Stimulated activated CD8-positive, alpha-beta memory T cell treated with anti-CD3 and anti-CD28 coated beads, Interleukin-7, amount 100 ng/mL, for 24 hours (primary cell): ENCODE data around the gene MSRB1.

Source experiments
- DNase-seq: peaks from one replicate; pipeline ENCODE4 v3.0.0-alpha.2; 2020; ENCODE audit warnings: low read depth

Gene MSRB1

DNA sequence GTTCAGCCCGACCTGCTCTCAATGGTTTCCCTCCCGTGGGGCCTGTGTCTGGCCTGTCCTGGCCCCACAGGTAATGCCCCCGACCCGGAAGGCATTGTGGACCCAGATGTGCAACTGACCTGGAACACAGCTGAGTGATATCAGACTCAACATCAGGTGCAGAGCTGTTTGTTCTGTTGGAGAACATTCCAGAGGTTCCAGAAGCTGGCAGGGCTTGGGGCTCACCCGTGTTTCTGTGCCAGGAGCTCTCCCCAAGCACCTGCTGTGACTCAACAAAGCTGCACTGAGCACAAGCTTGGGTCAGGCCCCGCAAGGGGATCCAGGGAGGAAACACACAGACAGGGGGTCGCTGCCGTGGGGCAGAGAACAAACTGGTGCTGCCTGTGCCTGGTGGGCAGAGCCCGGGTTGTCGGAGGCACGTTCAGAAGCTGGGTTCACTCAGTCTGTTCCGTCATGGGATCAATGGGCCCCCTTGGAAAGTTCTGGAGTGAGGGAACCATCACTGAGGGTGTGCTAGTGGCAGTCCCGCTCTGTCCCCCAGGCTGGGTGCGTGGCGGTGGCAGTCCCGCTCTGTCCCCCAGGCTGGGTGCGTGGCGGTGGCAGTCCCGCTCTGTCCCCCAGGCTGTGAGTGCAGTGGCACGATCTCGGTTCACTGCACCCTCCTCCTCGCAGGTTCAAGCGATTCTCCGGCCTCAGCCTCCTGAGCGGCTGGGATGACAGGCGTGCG, 46.9 kb downstream of the MSRB1 start:
- DNase-seq: no peak

- no peak for DNase-seq
These were observed 47.9 kb downstream of the MSRB1 start for GRCh38 chr16:1895068-1895467.

- DNase-seq: no peak
These were observed 52.3 kb downstream of the MSRB1 start for GRCh38 chr16:1890708-1891050.

DNA sequence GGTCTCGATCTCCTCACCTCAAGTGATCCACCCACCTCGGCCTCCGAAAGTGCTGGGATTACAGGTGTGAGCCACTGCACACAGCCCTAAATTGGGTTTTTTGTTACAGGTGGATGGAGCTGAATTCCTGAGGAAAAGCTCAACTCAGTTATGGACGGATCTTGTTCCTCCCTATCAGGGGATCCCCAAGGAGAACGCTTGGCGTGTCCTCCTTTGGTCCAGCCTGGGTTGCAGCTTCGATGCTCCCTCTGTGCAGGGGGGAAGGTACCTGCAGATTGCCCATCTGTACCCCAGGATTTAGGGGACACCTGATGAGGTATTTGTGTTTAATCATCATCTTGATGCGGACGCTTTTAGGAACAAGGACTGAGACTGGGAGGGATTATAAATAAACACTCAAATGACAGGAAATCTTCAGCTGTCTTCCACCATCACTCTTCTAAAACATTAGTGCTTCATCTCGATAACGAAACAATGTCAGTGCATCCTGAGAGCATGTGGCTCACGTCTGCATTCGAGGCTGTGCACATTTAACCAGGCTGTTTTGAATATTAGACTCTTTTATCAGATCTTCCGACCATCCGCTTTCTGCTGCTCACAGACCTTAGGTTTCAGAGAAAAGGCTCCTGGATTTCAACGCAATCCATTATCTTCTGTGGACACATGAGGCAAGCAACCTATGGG, 52.8 kb downstream of the MSRB1 start:
- DNase-seq: no peak
